Nephron progenitor cell (in vitro differentiated cells): ENCODE measurements around the gene CBARP.

Source experiments
- DNase-seq: peaks from one replicate; pipeline ENCODE4 v3.0.0; 2021
- H3K27ac Mint-ChIP-seq: 2 replicates; pipeline ENCODE4 v1.8.0; 2021; ENCODE audit warnings: mild to moderate bottlenecking, moderate library complexity, mixed read lengths
- H3K27me3 Mint-ChIP-seq: 2 replicates; pipeline ENCODE4 v1.8.0; 2021; ENCODE audit warnings: mild to moderate bottlenecking, low read depth, mixed read lengths; ENCODE audit not compliant: poor library complexity
- H3K36me3 Mint-ChIP-seq: 2 replicates; pipeline ENCODE4 v1.8.0; 2021; ENCODE audit warnings: low read depth, mixed read lengths
- H3K4me1 Mint-ChIP-seq: 2 replicates; pipeline ENCODE4 v1.8.0; 2021; ENCODE audit warnings: mixed read lengths
- H3K4me3 Mint-ChIP-seq: 2 replicates; pipeline ENCODE4 v1.8.0; 2021; ENCODE audit warnings: mild to moderate bottlenecking, moderate library complexity, mixed read lengths
- H3K9me3 Mint-ChIP-seq: 2 replicates; pipeline ENCODE4 v1.8.0; 2021; ENCODE audit warnings: mild to moderate bottlenecking, moderate library complexity, mixed read lengths
- CTCF ChIP-seq: fragments of 200-600 bp; sonication (generic); IDR thresholded peaks from 2 replicates; pipeline ENCODE4 v1.5.0; 2021; ENCODE audit warnings: antibody characterized with exemption

Gene CBARP

GRCh38 chr19:1266129-1266915 lies 28.5 kb upstream of the CBARP start:
- H3K27ac Mint-ChIP-seq, result peak overlapping the region; percentile 84
- no peaks in the 10 kb centered on the region for H3K9me3 Mint-ChIP-seq
- peaks cover 15% of the 10 kb centered on the region for H3K36me3 Mint-ChIP-seq
- peaks cover 6% of the 10 kb centered on the region for H3K27me3 Mint-ChIP-seq
- no peak for TF ChIP-seq CTCF
- H3K4me1 Mint-ChIP-seq, result peaks cover 81% of the 10 kb centered on the region
- peak; percentile 86 for DNase-seq
- H3K4me3 Mint-ChIP-seq, result peak overlapping the region; percentile 52

- peaks cover 6% of the 10 kb centered on the region for H3K27me3 Mint-ChIP-seq
- H3K27ac Mint-ChIP-seq, result peak overlapping the region; percentile 84
- DNase-seq, result no peak
- peak overlapping the region; percentile 72 for H3K4me3 Mint-ChIP-seq
- H3K9me3 Mint-ChIP-seq, result no peaks in the 10 kb centered on the region
- peaks cover 78% of the 10 kb centered on the region for H3K4me1 Mint-ChIP-seq
- peaks cover 9% of the 10 kb centered on the region for H3K36me3 Mint-ChIP-seq
- no peak for TF ChIP-seq CTCF
These were observed 27.9 kb upstream of the CBARP start for GRCh38 chr19:1265615-1266128.

- Mint-ChIP-seq H3K4me1 (peaks cover 72% of the 10 kb centered on the region), H3K27ac (peak overlapping the region; percentile 95), H3K4me3 (peak overlapping the region; percentile 72), H3K9me3 (no peaks in the 10 kb centered on the region), H3K36me3 (peaks cover 2% of the 10 kb centered on the region), H3K27me3 (peaks cover 6% of the 10 kb centered on the region)
- DNase-seq, result peak; percentile 64
- TF ChIP-seq CTCF, result no peak
These were observed 27.2 kb upstream of the CBARP start for GRCh38 chr19:1264801-1265614.

- TF ChIP-seq CTCF, result no peak
- DNase-seq, result no peak
- Mint-ChIP-seq H3K27ac (peak overlapping the region; percentile 72), H3K27me3 (peaks cover 3% of the 10 kb centered on the region), H3K4me3 (peak overlapping the region; percentile 65), H3K36me3 (no peaks in the 10 kb centered on the region), H3K4me1 (peaks cover 78% of the 10 kb centered on the region), H3K9me3 (no peaks in the 10 kb centered on the region)
These were observed 25.4 kb upstream of the CBARP start for GRCh38 chr19:1263188-1263587.

GRCh38 chr19:1262623-1263123 lies 24.9 kb upstream of the CBARP start:
- H3K36me3 Mint-ChIP-seq, result peaks cover 3% of the 10 kb centered on the region

More at GRCh38 chr19:1262623-1263123, 24.9 kb upstream of the CBARP start:
- H3K4me1 Mint-ChIP-seq, result peaks cover 78% of the 10 kb centered on the region
- H3K27ac Mint-ChIP-seq, result no peak overlapping the region
- peak overlapping the region; percentile 65 for H3K4me3 Mint-ChIP-seq
- H3K27me3 Mint-ChIP-seq, result peaks cover 3% of the 10 kb centered on the region
- TF ChIP-seq CTCF, result no peak
- peak; percentile 57 for DNase-seq
- H3K9me3 Mint-ChIP-seq, result no peaks in the 10 kb centered on the region
